ENCODE results near the gene TMEM178A.

- TF ChIP-seq CTCF (IDR thresholded peaks at IDR 0.05) (no peak), EZH2 (IDR thresholded peaks at IDR 0.05; ENCODE audit: borderline replicate concordance, insufficient read depth, low read depth, low read length, poor library complexity, severe bottlenecking) (no peak)
These were observed 7.3 kb downstream of the TMEM178A start for GRCh38 chr2:39673018-39673417.

All from B cell (primary cell).